HFFc6 (cell line): ENCODE results near the gene KRT6A. TPM values are rescaled to one million over a fixed set of nuclear protein-coding genes. Genes with fewer than 3 reads are reported as not detected.

Source experiments
- DNase-seq: peaks from one replicate; pipeline ENCODE4 v3.0.0-alpha.2; 2018
- H3K27ac Mint-ChIP-seq: 2 replicates; pipeline ENCODE4 v1.8.0; 2020; ENCODE audit warnings: mild to moderate bottlenecking, mixed read lengths
- H3K27me3 Mint-ChIP-seq: 2 replicates; pipeline ENCODE4 v1.8.0; 2021; ENCODE audit warnings: mild to moderate bottlenecking, moderate library complexity, mixed read lengths; ENCODE audit not compliant: insufficient read depth
- H3K36me3 Mint-ChIP-seq: 2 replicates; pipeline ENCODE4 v1.8.0; 2021; ENCODE audit warnings: low read depth, mixed read lengths
- H3K4me1 Mint-ChIP-seq: 2 replicates; pipeline ENCODE4 v1.8.0; 2020; ENCODE audit warnings: low read depth, mixed read lengths
- H3K4me3 Mint-ChIP-seq: 2 replicates; pipeline ENCODE4 v1.8.0; 2020; ENCODE audit warnings: mild to moderate bottlenecking, moderate library complexity, mixed read lengths
- H3K9me3 Mint-ChIP-seq: 2 replicates; pipeline ENCODE4 v1.8.0; 2020; ENCODE audit warnings: mild to moderate bottlenecking, mixed read lengths
- long read RNA-seq: library from polyadenylated mRNA; unstranded; transcript quantifications from one replicate; pipeline ENCODE4 v2.0.0, GENCODE V29; 2019
- total RNA-seq, 6 experiments: library from RNA; stranded (reverse); fragmentation: NEBNext Ultra II Directional; extraction: Animal tissue kit (Norgen Biotek cat#: 25700); gene quantifications; 2 replicates in 1 of 6; 3 replicates in 5 of 6; pipeline ENCODE4 v1.2.3, GENCODE V29; 2021
- TF ChIP-seq, protein P1 (sequence below): fragments of 200-600 bp; sonication (generic); IDR thresholded peaks from 2 replicates; pipeline ENCODE4 v1.5.0; 2021; ENCODE audit warnings: antibody characterized with exemption, mild to moderate bottlenecking

KRT6A gene
- total RNA-seq = not detected
- long read RNA-seq = 0 reads

- TF ChIP-seq, protein P1, sequence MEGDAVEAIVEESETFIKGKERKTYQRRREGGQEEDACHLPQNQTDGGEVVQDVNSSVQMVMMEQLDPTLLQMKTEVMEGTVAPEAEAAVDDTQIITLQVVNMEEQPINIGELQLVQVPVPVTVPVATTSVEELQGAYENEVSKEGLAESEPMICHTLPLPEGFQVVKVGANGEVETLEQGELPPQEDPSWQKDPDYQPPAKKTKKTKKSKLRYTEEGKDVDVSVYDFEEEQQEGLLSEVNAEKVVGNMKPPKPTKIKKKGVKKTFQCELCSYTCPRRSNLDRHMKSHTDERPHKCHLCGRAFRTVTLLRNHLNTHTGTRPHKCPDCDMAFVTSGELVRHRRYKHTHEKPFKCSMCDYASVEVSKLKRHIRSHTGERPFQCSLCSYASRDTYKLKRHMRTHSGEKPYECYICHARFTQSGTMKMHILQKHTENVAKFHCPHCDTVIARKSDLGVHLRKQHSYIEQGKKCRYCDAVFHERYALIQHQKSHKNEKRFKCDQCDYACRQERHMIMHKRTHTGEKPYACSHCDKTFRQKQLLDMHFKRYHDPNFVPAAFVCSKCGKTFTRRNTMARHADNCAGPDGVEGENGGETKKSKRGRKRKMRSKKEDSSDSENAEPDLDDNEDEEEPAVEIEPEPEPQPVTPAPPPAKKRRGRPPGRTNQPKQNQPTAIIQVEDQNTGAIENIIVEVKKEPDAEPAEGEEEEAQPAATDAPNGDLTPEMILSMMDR = no peak
- peaks cover 52% of the 10 kb centered on the region for H3K27me3 Mint-ChIP-seq
- H3K4me1 Mint-ChIP-seq = peaks cover 27% of the 10 kb centered on the region
- H3K27ac Mint-ChIP-seq = no peak within 1 kb of the TSS
- H3K36me3 Mint-ChIP-seq = no peaks in the 10 kb centered on the region
- H3K9me3 Mint-ChIP-seq = no peaks in the 10 kb centered on the region
- DNase-seq = no peak
- H3K4me3 Mint-ChIP-seq = no peak within 1 kb of the TSS
These were observed at the start of gene KRT6A for GRCh38 chr12:52493172-52493571. KRT6A (minus strand) TSS chr12:52493257; CDS start chr12:52493188, 69 bp downstream.

GRCh38 chr12:52542157-52542556 is 49.1 kb upstream of the KRT6A start:
- no peak overlapping the region for H3K27ac Mint-ChIP-seq
- H3K4me3 Mint-ChIP-seq = no peak overlapping the region
- H3K4me1 Mint-ChIP-seq = peaks cover 14% of the 10 kb centered on the region
- no peaks in the 10 kb centered on the region for H3K36me3 Mint-ChIP-seq
- TF ChIP-seq, protein P1 = no peak
- H3K9me3 Mint-ChIP-seq = no peaks in the 10 kb centered on the region
- peaks cover 31% of the 10 kb centered on the region for H3K27me3 Mint-ChIP-seq
- DNase-seq = no peak

DNA sequence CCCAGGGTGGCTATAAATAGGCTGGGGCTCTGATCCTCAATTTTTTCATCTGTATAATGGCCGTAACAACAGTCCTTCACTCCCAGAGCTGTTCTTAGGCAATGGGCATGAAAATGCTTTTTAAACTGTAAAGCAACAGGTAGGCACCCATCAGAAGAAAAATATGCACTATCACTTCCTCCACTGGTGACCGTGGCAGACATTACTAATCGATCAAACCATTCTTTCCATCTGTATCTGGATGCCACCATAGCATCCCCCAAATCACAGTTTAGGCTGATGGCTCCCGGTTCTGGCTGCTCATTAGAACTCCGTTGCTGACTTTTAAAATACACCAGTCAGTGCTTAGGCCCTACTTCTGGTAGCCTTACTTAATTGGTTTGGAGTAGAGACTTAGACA is 48.7 kb upstream of the KRT6A start:
- Mint-ChIP-seq H3K4me1 (peaks cover 14% of the 10 kb centered on the region), H3K9me3 (no peaks in the 10 kb centered on the region), H3K27me3 (peaks cover 33% of the 10 kb centered on the region), H3K4me3 (no peak overlapping the region), H3K36me3 (no peaks in the 10 kb centered on the region), H3K27ac (no peak overlapping the region)
- TF ChIP-seq, protein P1 = no peak
- DNase-seq = no peak

- peaks cover 14% of the 10 kb centered on the region for H3K4me1 Mint-ChIP-seq
- H3K27me3 Mint-ChIP-seq = peaks cover 26% of the 10 kb centered on the region
- no peak overlapping the region for H3K27ac Mint-ChIP-seq
- H3K9me3 Mint-ChIP-seq = no peaks in the 10 kb centered on the region
- DNase-seq = no peak
- no peak overlapping the region for H3K4me3 Mint-ChIP-seq
- TF ChIP-seq, protein P1 = no peak
- H3K36me3 Mint-ChIP-seq = no peaks in the 10 kb centered on the region
These were observed 47.5 kb upstream of the KRT6A start for GRCh38 chr12:52540531-52540930.

- H3K9me3 Mint-ChIP-seq = no peaks in the 10 kb centered on the region
- peaks cover 26% of the 10 kb centered on the region for H3K27me3 Mint-ChIP-seq
- no peak for DNase-seq
- H3K36me3 Mint-ChIP-seq = no peaks in the 10 kb centered on the region
- no peak overlapping the region for H3K4me3 Mint-ChIP-seq
- TF ChIP-seq, protein P1 = no peak
- no peak overlapping the region for H3K27ac Mint-ChIP-seq
- H3K4me1 Mint-ChIP-seq = peaks cover 14% of the 10 kb centered on the region
These were observed 46.7 kb upstream of the KRT6A start for GRCh38 chr12:52539821-52540173.
